ENCODE measurements around the gene CHRNA7. TPM values are rescaled to one million over a fixed set of nuclear protein-coding genes. Genes with fewer than 3 reads are reported as not detected.

The CHRNA7 gene
- total and polyA plus RNA-seq, 9 of the 15 experiments (the other 6 are each of a cell fraction or from before 2014, with no cell fraction given), result 0.04 TPM; not detected in 8

- TF ChIP-seq, protein P1, sequence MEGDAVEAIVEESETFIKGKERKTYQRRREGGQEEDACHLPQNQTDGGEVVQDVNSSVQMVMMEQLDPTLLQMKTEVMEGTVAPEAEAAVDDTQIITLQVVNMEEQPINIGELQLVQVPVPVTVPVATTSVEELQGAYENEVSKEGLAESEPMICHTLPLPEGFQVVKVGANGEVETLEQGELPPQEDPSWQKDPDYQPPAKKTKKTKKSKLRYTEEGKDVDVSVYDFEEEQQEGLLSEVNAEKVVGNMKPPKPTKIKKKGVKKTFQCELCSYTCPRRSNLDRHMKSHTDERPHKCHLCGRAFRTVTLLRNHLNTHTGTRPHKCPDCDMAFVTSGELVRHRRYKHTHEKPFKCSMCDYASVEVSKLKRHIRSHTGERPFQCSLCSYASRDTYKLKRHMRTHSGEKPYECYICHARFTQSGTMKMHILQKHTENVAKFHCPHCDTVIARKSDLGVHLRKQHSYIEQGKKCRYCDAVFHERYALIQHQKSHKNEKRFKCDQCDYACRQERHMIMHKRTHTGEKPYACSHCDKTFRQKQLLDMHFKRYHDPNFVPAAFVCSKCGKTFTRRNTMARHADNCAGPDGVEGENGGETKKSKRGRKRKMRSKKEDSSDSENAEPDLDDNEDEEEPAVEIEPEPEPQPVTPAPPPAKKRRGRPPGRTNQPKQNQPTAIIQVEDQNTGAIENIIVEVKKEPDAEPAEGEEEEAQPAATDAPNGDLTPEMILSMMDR (IDR thresholded peaks at IDR 0.05 in 2 of 3, conservative IDR thresholded peaks at IDR 0.05 in 1 of 3; ENCODE audit: insufficient read depth in 2 of 3, low read depth in 1 of 3, low read length in 3 of 3), result peak in 1 of 3 experiments; percentile 18; a peak in 1 of 6 replicates
- TF ChIP-seq MAZ (CRISPR knock-in tag; conservative IDR thresholded peaks at IDR 0.05 in 1 of 2, IDR thresholded peaks at IDR 0.05 in 1 of 2), result no peak
- TF ChIP-seq VEZF1 (CRISPR knock-in tag; IDR thresholded peaks at IDR 0.05), result peak; percentile 82
- TF ChIP-seq ZBTB17 (CRISPR knock-in tag; IDR thresholded peaks at IDR 0.05), result no peak
- TF ChIP-seq NFRKB (IDR thresholded peaks at IDR 0.05; ENCODE audit: low read depth), result no peak
These were observed at the start of gene CHRNA7 (continued) for GRCh38 chr15:32029862-32030781.

Data from K562 (cell line).